SH-SY5Y (cell line): ENCODE data around the gene PDZD2.

Experiments
- GATA2 ChIP-seq: IDR thresholded peaks from 2 replicates; pipeline ENCODE4 v1.6.1; 2011; ENCODE audit warnings: mild to moderate bottlenecking, low read depth, low read length
- GATA3 ChIP-seq: IDR thresholded peaks from 2 replicates; pipeline ENCODE4 v1.6.1; 2011; ENCODE audit warnings: low read depth, mild to moderate bottlenecking, low read length, moderate library complexity

GRCh38 chr5:32030686-32031085, 391.8 kb downstream of the PDZD2 start:
- no peak for TF ChIP-seq GATA3
- no peak for TF ChIP-seq GATA2
